Epithelial cell of prostate (primary cell): ENCODE measurements around the gene LYZL2.
A peak's percentile ranks its signal among the peaks of the same experiment; 100 is the strongest.
"Not testable (repeated sequence)": the region's sequence is repeated elsewhere in the genome, so short reads cannot be mapped to it uniquely, and the experiment has no call there.

Experiments used
- DNase-seq: peaks from one replicate; pipeline ENCODE4 v3.0.0-alpha.2; 2011; ENCODE audit warnings: low read depth, low spot score
- H3K27ac ChIP-seq: fragments of 450-650 bp; 2 replicates; pipeline ENCODE4 v1.5.1; 2017; ENCODE audit warnings: mild to moderate bottlenecking

Gene LYZL2

GRCh38 chr10:30596013-30596412 is 33.5 kb downstream of the LYZL2 start:
- no peak overlapping the region for H3K27ac ChIP-seq
- DNase-seq, result no peak

- no peak for DNase-seq
- H3K27ac ChIP-seq, result no peak overlapping the region
These were observed 35.5 kb downstream of the LYZL2 start for GRCh38 chr10:30594077-30594476.

GRCh38 chr10:30592770-30593169 is 36.8 kb downstream of the LYZL2 start:
- not testable (repeated sequence) for DNase-seq, H3K27ac ChIP-seq

- H3K27ac ChIP-seq, result no peak overlapping the region
- DNase-seq, result no peak
These were observed 38.3 kb downstream of the LYZL2 start for GRCh38 chr10:30591249-30591670.

GRCh38 chr10:30589441-30589840 is 40.1 kb downstream of the LYZL2 start:
- DNase-seq, result no peak

GRCh38 chr10:30587522-30588031 is 42.0 kb downstream of the LYZL2 start:
- no peak for DNase-seq
- H3K27ac ChIP-seq, result no peak overlapping the region

More at GRCh38 chr10:30589441-30589840, 40.1 kb downstream of the LYZL2 start:
- H3K27ac ChIP-seq, result no peak overlapping the region

- H3K27ac ChIP-seq, result no peak overlapping the region
- DNase-seq, result no peak
These were observed 42.7 kb downstream of the LYZL2 start for GRCh38 chr10:30586828-30587227.

GRCh38 chr10:30583778-30584415 is 45.7 kb downstream of the LYZL2 start:
- peak; percentile 78 for DNase-seq

GRCh38 chr10:30581779-30582380 is 47.7 kb downstream of the LYZL2 start:
- no peak for DNase-seq
- H3K27ac ChIP-seq, result no peak overlapping the region

More at GRCh38 chr10:30583778-30584415, 45.7 kb downstream of the LYZL2 start:
- peak overlapping the region; percentile 45 for H3K27ac ChIP-seq

GRCh38 chr10:30580676-30581075 is 48.9 kb downstream of the LYZL2 start:
- DNase-seq, result no peak
- no peak overlapping the region for H3K27ac ChIP-seq

- no peak overlapping the region for H3K27ac ChIP-seq
- no peak for DNase-seq
These were observed 49.3 kb downstream of the LYZL2 start for GRCh38 chr10:30580241-30580640.

GRCh38 chr10:30579574-30579973 is 50.0 kb downstream of the LYZL2 start:
- DNase-seq, result no peak

GRCh38 chr10:30577048-30577447 is 52.5 kb downstream of the LYZL2 start:
- no peak overlapping the region for H3K27ac ChIP-seq
- no peak for DNase-seq

More at GRCh38 chr10:30579574-30579973, 50.0 kb downstream of the LYZL2 start:
- no peak overlapping the region for H3K27ac ChIP-seq

- no peak overlapping the region for H3K27ac ChIP-seq
- no peak for DNase-seq
These were observed 52.9 kb downstream of the LYZL2 start for GRCh38 chr10:30576641-30577040.

GRCh38 chr10:30574432-30574796 is 55.1 kb downstream of the LYZL2 start:
- no peak overlapping the region for H3K27ac ChIP-seq
- DNase-seq, result no peak

GRCh38 chr10:30573721-30574431 is 55.7 kb downstream of the LYZL2 start:
- DNase-seq, result no peak
- H3K27ac ChIP-seq, result no peak overlapping the region

GRCh38 chr10:30565449-30565848 is 64.1 kb downstream of the LYZL2 start:
- no peak overlapping the region for H3K27ac ChIP-seq
- no peak for DNase-seq

GRCh38 chr10:30562787-30563186 is 66.8 kb downstream of the LYZL2 start:
- no peak for DNase-seq
- no peak overlapping the region for H3K27ac ChIP-seq
